GM18867 (cell line): ENCODE results near the gene NAT8.
"Not testable (repeated sequence)": the region's sequence is repeated elsewhere in the genome, so short reads cannot be mapped to it uniquely, and the experiment has no call there.

Experiments used
- ATAC-seq: cut with Tn5 transposase; IDR thresholded peaks from one replicate; pipeline ENCODE4 v1.9.1; 2021; ENCODE audit warnings: mild to moderate bottlenecking, moderate library complexity; ENCODE audit not compliant: unreplicated experiment

The NAT8 gene, protein sequence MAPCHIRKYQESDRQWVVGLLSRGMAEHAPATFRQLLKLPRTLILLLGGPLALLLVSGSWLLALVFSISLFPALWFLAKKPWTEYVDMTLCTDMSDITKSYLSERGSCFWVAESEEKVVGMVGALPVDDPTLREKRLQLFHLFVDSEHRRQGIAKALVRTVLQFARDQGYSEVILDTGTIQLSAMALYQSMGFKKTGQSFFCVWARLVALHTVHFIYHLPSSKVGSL

DNA sequence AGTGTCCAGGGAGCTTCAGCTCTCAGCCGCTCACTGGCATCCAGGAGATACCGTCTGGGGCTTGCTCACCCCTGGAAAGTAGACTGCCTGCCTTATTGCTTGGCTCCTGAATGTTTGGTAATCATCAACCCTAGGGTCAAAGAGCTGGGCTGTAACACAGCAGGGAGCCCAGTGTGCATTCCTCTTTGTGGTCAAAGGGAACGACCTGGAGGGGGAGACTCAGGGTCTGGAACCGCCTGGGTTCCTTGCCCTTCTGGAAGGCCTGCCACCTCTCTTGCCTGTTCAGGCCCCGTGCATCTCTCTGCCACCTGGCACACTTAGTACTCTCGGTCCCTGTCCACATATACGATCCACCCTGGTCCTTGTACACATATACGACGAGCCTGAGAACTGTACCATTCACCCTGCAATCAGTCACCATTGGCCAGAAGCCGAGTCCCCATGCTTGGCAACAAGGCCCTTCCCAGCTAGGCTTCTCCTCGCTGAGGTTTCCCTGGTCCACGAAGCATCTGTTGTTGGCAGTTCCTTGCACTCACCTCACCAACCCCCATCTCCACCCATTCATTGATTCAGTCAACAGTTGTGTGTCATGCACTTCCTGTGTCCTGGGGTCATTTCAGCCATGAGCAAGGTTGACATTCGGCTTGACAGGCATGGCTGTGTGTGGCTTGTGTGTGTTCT is at the start of gene NAT8:
Gene NAT8 (minus strand): TSS at position 85 of the 681 bp plus-strand sequence. CDS start 794 bp downstream, outside the sequence.
- ATAC-seq: no peak

DNA sequence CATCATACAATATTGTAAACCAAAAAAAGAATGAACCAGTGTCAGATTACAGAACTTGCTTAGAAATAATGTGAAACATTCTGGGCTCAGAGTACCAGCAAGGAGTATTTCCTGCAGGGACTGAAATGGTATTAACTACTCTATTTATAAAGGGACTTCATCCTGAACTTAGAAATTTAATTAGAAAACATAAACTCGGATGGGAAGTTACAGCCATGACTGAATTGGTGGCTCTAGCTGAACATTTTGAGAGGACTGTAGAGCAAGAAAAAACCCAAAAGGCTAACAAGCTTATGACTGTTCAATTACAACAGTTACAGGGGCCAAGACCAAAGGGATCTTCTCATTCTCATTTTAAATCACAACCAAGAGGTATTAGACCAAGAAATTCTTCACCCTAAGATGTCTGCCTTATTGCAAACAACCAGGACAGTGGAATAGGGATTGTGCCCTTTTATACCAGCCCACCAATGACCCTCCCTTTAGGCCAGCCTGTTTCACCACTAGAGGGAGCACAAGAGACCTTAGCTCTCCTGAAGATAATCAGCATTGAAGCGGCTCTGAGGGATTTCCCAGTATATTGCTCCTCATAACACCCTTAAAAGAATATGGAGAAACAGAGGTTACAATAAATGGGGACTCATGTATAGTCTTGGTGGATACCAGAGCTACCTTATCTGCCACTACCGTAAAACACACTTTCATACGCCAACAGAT is 48.3 kb upstream of the NAT8 start:
- peak; percentile 60 for ATAC-seq

DNA sequence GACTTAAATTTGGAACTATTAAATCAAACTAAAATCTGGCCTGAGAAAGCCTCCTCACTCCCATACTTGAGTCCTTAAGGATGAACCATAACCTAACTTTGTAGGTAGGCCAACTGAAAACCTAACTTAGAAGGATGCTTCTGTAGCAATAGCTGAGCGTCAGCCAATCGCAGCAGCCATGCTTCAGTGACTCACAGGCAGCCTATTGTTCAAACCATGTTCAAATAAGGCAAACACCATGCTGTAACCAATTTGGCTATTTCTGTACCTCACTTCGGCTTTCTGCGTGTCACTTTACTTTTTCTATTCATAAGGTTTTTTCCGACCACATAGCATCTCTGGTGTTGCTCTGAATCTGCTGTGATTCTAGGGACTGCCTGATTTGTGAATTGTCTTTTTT is 46.3 kb upstream of the NAT8 start:
- not testable (repeated sequence) for ATAC-seq

GRCh38 chr2:73685764-73686438 is 43.7 kb upstream of the NAT8 start:
- ATAC-seq: no peak

GRCh38 chr2:73684905-73685304 is 42.7 kb upstream of the NAT8 start:
- ATAC-seq: not testable (repeated sequence)

DNA sequence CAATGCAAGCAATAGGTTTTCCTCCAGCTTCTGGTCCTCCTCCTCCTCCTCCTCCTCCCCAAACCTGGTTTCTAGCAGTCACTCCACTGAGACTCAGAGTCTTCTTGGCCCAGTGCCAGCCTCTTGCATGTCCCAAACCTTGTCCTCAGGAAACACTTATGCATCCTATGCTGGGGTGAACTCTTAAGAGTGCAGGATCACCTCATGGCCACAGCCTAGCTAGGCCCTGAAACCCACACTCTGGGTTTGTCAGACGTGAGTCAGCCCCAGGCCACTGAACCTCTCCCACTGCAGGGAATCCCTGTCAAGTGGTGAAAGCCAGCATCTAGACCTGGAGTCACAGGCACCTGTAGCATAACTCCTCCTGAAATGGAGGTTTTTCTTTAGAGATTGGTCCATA is 42.1 kb upstream of the NAT8 start:
- ATAC-seq: not testable (repeated sequence)

DNA sequence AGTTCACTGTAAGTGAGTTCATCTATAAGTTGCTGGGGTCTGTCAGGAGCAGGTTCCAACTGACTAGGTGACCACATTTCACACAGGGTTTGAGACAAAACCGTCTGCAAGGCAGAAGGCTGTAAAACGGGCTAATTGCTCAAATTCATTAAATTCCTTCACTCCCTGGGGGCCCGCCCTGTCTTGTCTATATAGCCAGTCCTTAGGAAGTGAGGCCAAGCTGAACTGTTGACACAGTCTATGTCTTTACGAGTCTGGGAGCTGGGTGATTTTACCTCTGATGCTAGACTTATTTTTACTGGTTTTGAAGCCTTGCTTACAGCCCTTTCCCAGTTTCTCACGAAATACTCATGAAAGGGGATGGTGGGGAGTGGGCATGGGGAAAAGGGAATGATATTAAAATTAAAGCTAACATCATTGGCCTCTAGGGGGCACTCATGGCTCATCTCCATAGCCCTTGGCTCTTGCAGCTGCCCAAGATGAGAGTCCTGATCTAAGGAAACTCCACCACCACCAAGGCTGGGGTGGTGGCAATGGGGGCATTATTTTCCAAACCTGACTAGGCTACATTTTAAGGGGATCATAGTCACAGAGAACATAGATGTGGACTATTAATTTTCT is 37.8 kb upstream of the NAT8 start:
- ATAC-seq: not testable (repeated sequence)

DNA sequence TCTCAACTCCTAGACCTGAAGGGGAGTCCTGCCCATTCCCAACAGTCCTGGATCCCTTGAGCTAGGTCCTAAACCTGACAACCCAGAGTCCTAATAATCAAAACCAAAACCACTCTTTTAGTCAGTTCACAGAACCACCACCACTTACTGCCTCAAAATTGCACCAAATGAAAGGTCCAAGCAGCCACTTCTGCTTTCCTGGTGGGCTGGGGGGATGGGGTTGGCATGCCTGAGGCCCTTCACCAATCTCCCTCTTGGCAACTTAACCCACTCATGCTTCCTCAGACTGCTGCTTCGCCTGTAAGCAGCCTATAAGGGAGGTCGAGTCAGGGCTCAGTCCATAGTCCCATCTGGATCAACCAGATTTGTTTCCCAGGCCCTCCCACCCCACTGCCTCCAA is 37.0 kb upstream of the NAT8 start:
- not testable (repeated sequence) for ATAC-seq

- not testable (repeated sequence) for ATAC-seq
Observed at GRCh38 chr2:73678008-73678407, 35.8 kb upstream of the NAT8 start.

GRCh38 chr2:73676211-73676610 is 34.0 kb upstream of the NAT8 start:
- ATAC-seq: not testable (repeated sequence)

GRCh38 chr2:73674696-73675157 is 32.5 kb upstream of the NAT8 start:
- ATAC-seq: peak; percentile 65

GRCh38 chr2:73669976-73670375 is 27.8 kb upstream of the NAT8 start:
- ATAC-seq: not testable (repeated sequence)

- not testable (repeated sequence) for ATAC-seq
Observed at GRCh38 chr2:73667239-73667638, 25.0 kb upstream of the NAT8 start.

DNA sequence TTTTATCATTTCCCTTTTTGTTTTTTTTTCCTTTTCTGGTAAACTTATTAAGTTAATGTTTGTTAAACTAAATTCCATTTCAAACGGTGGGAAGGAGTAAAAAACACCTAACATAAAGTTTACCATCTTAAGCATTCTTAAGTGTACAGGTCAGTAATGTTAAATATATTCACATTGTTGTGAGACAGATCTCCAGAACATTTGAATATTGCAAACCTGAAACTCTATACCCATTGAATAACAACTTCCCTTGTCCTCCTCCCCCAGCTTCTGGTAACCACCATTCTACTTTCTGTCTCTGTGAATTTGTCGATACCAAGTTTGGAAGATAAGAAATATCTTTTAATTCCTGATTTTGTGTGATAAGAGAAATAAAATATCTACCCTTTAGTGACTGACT is 12.0 kb upstream of the NAT8 start:
- ATAC-seq: no peak

GRCh38 chr2:73652348-73652747 is 10.1 kb upstream of the NAT8 start:
- no peak for ATAC-seq

DNA sequence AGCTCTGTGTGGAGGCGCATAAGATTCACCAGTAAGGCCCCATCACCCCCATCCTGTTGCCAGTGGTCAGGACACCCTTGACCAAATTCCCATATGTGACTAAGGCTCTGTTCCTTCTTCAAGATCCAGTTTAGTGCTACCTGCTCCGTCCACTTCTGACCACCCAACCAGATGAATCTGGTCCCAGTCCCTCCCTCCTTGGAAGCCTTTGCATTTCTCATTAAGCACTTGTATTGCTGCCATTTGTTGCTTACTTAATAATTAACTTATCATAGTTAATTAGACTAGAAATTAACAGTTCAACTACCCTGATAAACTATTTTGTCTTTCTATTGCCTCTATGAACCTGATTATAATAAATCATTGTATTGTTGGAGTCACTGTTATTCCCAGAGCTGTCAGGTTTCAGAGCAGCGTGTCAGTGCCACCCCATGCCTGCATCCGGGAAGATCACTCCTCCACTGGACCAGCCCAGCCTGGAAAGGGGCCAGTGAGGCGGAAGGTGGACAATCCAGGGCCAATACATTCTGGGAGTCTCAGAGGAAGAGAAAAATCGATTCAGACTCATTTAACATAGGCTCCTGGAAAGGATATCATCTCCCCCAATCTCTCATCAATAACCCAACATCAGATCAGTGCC is 9.5 kb upstream of the NAT8 start:
- ATAC-seq: no peak

DNA sequence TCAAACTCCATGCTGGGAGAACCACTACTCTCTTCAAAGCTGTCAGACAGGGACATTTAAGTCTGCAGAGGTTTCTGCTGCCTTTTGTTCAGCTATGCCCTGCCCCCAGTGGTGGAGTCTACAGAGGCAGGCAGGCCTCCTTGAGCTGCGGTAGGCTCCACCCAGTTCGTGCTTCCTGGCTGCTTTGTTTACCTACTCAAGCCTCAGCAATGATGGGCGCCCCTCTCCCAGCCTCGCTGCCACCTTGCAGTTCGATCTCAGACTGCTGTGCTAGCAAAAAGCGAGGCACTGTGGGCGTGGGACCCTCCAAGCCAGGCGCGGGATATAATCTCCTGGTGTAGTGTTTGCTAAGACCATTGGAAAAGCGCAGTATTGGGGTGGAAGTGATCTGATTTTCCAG is 5.5 kb upstream of the NAT8 start:
- not testable (repeated sequence) for ATAC-seq

GRCh38 chr2:73641767-73642062 is 507 bp downstream of the NAT8 start:
- no peak for ATAC-seq

DNA sequence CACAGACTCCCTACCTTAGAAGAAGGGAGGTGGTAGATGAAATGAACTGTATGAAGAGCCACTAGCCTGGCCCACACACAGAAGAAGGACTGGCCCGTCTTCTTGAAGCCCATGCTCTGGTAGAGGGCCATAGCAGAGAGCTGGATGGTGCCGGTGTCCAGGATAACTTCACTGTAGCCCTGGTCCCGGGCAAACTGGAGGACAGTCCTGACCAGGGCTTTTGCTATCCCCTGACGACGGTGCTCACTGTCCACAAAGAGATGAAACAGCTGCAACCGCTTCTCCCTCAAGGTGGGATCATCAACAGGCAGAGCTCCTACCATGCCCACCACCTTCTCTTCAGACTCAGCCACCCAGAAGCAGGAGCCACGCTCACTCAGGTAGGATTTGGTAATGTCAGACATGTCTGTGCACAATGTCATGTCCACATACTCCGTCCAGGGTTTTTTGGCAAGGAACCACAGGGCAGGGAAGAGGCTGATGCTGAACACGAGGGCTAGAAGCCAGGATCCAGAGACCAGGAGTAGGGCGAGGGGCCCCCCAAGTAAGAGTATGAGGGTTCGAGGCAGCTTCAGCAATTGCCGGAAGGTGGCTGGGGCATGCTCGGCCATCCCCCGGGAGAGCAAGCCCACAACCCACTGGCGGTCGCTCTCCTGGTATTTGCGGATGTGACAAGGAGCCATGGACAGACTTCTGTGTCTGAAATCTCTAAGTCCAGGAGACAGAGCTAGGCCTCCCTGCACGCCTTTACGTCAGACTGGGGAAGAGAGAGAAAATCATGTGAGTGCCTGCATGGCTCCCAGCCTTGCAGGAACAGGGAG is 1.1 kb downstream of the NAT8 start:
- ATAC-seq: no peak

DNA sequence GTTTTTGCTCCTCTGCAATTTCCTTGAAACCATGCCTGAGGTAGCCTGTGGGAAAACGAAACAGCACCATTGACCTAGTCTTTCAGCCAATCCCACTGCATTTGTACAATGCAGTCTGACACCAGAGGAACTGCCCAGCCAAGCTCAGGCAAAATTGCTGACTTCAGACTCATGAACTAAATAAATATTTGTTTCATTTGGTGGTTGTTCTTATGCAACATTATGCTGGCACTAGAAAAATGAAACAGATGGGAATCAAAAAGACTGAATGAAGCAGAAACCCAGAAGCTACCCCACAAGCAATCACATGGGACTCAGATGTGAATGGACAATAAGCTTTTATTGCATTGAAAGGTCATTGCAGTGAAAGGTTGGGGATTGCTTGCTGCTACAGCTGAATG is 1.7 kb downstream of the NAT8 start:
- no peak for ATAC-seq
